ENCODE data around the gene PATE4.

- TF ChIP-seq CTCF (IDR thresholded peaks at IDR 0.05 in 4 of 5, conservative IDR thresholded peaks at IDR 0.05 in 1 of 5) (no peak), POLR2A (IDR thresholded peaks at IDR 0.05) (no peak)
These were observed 48.4 kb upstream of the PATE4 start for GRCh38 chr11:125784678-125785077.

Measured in gastrocnemius medialis (tissue), 4 donors.